ENCODE data around the gene HAND2.

HAND2 gene

GRCh38 chr4:173500841-173501591 is 29.0 kb downstream of the HAND2 start:
- no peak for DNase-seq

DNA sequence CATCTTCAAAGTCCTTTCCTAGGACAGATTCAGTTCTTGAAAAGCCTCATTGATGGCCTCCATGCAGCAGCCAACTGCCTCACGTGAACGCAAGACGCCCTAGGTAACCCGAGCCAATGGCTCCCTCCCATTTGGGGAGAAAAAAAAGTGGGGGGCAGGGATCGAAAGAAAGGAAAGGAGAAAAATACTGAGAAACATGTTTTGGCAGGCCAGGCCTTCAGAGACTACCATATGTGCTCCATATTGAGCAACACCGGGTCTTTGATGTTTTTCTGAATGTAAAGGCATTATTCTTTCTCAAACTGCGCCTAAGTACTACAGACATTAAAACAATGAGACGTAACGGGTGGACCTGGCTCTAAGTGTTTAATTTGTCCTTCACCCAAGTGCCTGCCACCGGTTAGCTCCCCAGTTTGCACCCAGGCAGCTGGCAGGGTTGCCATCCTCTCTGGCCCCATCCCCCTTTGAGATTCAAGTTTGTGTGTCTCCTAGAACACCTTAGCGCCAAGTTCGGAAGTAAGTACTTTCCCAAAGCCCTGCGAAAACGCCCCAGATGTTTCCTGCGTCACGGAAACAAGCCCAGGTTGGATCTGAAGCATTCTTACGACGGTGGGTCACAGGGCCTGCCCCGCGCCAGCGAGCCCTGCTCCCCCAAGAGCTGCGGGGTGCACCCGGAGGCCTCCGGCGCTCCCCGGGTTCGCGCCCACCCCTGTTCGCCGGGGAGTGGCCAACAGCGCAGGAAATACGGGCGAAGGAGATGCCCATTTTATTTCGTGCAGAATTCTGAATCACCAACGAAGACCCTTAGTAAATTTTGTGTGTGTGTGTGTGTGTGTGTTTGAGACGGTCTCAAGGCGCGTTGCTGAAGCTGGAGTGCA is 30.1 kb downstream of the HAND2 start:
- no peak for DNase-seq

DNA sequence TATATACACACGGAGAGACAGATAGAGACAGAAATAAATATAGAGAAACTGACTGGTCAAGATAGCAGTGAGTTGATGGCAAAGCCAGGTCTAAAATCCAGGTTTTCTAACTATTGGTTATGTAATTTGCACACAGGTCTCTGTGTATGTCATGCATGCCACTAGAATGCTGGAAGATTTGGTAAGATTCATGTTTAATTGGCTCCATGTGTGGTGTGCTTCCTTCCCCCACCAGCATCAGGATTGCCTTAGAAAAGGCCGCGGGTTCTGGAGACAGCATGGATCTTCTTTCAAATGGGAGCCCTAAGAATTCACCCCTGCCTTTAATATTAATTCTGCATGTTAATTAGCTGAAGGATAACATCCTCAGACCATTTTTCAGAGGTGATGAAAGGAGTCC is 31.3 kb downstream of the HAND2 start:
- DNase-seq: no peak

GRCh38 chr4:173498023-173498422 is 32.0 kb downstream of the HAND2 start:
- DNase-seq: no peak

GRCh38 chr4:173494013-173494970 is 35.7 kb downstream of the HAND2 start:
- peak; percentile 37 for DNase-seq

- no peak for DNase-seq
Observed at GRCh38 chr4:173493041-173493440, 37.0 kb downstream of the HAND2 start.

DNA sequence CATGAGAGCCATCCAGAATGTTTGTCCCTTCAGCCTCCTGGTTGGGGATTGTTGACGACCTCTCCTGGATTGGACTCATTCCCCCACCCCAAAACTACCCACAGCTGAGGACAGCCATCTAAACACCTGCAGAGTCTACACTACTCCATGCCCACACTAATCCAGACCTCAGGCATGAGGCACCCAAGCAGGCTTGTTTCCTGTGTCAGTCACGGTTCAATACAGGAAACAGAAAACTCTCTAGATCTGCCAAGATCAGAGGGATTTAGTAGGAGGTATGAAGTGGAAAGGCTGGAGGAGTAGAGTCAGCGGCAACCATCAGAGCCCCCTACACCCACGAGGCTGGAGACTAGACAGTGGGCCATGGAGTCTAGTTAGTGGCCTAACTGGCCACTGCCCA is 37.7 kb downstream of the HAND2 start:
- no peak for DNase-seq

- DNase-seq: no peak
Observed at GRCh38 chr4:173490817-173491528, 39.1 kb downstream of the HAND2 start.

DNA sequence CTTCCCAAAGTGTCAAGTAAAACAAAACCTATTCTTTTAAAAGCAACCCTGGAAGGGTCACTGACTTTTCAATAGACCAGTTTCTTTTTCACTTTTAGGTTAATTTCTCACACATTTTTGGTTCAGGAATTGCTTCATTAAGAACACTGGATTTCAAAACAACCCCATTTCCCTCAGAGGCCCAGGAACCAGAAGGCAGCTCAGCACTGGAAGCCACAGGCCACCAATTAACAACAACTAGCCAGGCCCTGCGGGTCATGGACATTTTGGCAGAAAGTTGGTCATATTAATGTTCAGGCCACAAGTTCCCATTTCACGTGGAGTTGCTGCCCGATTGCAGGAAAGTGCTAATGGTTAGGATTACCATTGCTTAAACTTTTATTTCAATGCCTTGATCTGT is 39.8 kb downstream of the HAND2 start:
- no peak for DNase-seq

GRCh38 chr4:173489514-173489913 is 40.5 kb downstream of the HAND2 start:
- no peak for DNase-seq

DNA sequence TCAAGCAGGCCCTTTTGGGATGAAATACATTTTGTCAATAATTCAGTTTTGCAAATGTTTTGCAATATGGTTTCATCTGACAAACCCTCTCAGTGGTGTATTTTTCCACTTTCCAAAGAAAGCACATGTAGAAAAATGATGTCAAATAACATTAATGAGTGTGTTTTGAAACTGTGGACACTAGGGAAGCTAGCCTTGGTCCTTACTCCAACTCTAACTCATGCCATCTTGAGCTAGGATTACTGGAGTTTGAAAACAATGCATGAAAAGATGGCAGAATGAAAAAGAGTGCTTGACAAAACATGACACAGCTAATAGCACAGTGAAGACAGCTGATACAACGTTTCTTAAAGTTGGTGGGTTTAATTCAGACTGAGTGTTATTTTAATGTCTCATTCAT is 41.4 kb downstream of the HAND2 start:
- no peak for DNase-seq

DNA sequence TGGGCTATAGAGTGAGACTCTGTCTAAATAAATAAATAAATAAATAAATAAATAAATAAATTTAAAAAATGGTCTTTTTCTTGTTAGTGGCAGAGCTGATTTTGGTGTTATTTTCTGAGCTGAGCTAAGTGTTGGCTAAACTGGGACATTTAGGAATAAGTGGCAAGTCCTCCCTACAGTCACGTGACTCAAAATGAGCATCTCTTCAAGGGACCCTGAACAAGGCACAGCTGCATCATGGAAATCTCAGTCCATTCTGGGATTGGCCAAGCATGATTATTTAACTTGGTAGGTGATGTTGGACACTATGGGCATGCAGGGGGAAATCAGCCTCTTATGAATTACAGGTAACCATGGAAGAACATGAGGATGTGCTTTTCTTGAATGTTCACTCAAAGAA is 42.0 kb downstream of the HAND2 start:
- no peak for DNase-seq

- no peak for DNase-seq
Observed at GRCh38 chr4:173486714-173487392, 43.2 kb downstream of the HAND2 start.

DNA sequence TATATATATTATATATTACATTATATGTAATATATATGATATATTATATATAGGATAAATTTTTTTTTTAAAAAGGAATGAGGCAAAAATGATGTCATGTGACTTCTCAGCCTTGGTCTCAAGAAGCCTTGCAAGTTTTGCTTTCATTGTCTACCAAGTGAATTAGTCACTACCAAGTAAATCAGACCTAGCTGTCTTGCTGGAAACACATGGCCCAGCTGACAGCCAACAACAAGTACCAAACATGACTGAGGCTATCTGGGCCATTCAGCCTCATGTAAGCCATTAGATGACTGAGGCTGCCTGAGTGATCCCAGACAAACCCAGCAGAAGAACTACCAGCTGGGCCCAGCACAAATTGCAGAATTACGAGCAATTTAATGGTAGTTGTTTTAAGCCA is 44.9 kb downstream of the HAND2 start:
- no peak for DNase-seq

DNA sequence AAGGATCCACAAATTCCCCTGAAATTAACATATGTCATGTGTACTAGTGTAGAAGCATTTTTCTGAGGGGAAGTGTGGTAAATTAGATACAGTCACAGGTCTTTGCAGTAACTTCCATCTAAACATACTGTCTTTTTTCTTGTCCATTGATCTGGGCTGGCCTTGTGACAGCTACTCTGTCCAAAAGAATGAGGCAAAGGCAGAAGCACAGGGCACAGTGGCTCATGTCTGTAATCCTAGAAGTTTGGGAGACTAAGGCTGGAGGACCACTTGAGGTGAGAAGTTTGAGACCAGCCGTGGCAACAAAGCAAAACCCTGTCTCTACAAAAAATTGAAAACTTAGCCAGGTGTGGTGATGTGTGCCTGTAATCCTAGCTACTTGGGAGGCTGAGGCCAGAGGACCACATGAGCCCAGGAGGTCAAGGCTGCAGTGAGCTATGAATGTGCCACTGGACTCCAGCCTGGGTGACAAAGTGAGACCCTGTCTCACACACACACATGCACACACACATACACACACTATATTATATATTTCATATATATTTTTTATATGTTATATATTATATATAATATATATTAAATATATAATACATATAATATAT is 47.6 kb downstream of the HAND2 start:
- DNase-seq: no peak

- DNase-seq: no peak
Observed at GRCh38 chr4:173478913-173479283, 51.1 kb downstream of the HAND2 start.

DNA sequence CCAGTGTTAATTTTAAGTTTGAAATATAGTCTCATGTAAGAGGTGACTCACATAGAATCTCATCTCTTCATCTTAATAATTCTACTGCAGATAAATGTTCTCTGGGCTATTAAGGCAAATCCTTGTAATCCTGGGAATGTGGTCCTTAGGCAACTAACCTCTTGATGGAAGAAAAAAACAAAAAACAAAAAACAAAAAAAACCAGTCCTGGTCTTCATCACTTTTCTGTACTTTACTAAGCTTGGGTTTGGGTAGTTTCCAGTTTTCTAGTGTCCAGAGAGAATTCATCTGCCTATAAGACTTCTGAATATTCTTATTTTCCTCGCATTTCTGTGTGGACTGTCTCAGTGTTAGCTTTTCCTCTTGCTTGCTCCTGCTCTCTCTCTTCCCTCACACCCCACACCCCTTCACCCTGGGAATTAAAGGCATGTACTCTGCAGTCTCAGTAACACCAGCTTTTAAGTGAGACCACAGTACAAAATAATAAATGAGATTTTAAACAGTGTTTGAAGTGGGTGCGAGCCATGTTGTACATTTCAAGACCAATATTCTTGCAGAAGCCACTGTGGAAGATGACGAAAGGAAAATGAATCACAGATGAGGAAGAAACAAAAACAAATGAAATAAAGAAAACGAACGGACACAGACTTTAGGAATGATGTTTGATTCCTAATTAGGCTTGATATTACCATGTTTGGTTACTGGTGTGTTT is 51.7 kb downstream of the HAND2 start:
- no peak for DNase-seq

GRCh38 chr4:173477016-173477415 is 53.0 kb downstream of the HAND2 start:
- no peak for DNase-seq
